ENCODE data around the gene CCDC91.
"Not testable (repeated sequence)": the region's sequence is repeated elsewhere in the genome, so short reads cannot be mapped to it uniquely, and the experiment has no call there.

Gene CCDC91

DNA sequence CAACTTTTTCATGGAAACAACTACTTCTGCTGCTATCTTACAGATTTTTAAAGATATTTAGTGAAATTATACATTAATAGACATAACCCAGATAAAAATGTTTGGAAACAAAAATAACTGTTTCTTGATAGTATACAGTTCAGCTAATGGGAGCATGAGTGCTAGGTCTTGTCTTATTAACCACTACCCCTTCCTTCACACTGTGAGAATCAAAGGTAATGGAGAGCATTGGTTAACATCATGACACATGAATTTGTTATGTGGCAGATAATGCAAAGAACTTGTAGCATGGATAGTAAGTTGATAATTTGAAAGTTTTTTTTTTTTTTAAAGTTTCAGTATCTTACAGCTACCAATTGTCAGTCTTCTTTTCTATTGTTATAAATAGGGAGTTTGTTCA, 44.2 kb downstream of the CCDC91 start:
- no peak for DNase-seq (ENCODE audit: low read depth)

DNA sequence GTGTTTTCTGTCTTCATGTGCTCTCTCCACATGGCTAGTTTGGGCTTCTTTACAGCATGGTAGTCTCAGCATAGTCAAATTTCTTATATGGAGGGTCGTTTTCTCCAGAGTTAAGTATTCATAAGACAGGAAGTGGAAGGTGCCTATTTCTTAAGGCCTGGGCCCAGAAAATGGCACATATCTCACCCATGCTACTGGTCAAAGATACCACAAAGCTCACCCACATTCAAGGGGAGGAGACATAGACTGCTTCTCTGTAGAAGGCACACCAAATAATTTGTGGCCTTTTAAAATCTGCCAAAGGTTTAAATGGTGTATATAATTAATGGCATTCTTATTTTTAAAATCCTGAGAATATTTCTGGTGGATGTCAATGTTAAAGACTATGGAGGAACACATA, 44.8 kb downstream of the CCDC91 start:
- no peak for DNase-seq (ENCODE audit: low read depth)

DNA sequence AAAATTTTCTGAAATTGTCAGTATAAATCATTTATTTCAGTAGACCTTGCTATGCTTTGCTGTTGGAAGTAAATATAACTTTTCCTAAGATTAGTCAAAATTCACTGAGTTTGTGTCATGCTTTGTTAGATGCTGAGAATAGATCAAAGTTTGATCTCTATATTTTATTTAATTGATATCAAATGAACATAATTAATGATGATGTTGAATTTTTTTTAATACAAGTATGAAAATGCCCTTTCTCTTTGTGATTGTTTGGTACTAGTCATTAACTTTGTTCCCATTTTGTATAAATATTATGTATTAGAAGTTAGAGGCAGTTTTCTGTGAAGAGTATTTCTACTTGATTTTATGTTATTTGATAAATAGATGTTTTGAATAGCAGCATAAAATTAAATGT, 45.7 kb downstream of the CCDC91 start:
- DNase-seq (ENCODE audit: low read depth) = no peak

DNA sequence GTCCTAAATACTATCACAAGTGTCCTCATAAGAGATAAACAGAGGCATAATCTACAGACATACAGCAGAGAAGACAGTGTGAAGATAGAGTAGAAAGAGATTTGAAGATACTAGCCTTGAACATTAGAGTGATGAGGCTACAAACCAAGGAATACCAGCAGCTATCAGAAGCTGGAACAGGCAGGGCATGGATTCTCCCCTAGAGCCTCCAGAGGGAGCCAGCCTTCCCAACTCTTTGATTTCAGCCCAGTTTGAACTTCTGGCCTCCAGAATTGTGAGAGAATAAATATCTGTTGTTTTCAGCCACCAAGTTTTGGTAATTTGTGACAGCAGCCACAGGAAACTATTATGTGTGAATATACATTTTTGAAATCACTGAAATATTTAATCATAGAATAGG, 47.2 kb downstream of the CCDC91 start:
- no peak for DNase-seq (ENCODE audit: low read depth)

DNA sequence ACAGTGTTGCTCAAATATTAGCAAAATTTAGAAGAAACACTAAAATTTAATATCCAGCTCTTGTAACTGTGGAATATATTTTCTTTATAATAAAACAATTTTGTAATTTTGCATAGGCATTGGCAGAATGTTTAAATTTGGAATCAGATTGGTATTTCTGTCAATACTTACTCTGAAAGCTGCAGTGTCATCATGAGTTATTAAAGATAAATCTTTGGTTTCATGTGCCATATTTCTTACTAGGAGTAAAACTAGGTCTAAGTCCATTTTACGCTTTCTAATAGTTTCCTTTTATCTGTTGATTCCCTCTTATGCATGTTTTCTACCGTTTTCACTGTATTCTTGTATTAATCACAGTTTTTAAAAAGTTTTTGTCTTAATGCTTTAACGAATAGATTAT, 49.7 kb downstream of the CCDC91 start:
- no peak for DNase-seq (ENCODE audit: low read depth)

DNA sequence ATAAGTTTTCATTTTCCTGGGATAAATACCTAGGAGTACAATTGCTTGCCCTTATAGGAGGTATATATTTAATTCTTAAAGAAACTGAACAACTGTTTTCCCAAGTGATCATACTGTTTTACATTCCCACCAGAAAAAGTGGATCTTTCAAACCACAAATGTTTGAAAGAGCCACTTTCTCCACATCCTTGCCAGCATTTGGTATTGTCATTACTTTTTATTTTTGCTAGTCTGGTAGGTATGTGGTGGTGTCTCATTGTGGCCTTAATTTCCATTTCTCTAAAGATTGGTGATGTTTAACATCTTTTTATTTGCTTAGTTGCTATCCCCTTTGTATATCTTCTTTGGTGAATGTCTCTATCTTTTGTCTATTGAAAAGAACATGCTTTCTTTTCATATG, 50.6 kb downstream of the CCDC91 start:
- DNase-seq (ENCODE audit: low read depth) = no peak

DNA sequence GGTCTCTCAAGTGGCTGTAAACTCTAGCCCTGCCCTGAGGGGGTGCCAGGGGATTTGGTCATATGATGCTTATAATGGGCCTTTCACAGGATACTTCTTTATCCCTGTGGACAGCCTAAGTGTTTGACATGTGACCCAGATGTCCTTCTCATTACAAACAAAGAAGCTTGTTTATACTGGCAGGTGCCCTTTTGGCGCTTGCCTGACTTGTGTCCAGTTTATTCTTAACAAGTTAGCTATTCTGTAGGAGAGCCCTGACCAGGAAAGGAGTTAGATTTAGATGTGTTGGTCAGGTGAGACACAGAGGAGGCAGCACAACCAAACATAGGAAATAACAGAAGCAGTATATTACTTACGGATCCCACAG, 51.9 kb downstream of the CCDC91 start:
- DNase-seq (ENCODE audit: low read depth) = no peak

DNA sequence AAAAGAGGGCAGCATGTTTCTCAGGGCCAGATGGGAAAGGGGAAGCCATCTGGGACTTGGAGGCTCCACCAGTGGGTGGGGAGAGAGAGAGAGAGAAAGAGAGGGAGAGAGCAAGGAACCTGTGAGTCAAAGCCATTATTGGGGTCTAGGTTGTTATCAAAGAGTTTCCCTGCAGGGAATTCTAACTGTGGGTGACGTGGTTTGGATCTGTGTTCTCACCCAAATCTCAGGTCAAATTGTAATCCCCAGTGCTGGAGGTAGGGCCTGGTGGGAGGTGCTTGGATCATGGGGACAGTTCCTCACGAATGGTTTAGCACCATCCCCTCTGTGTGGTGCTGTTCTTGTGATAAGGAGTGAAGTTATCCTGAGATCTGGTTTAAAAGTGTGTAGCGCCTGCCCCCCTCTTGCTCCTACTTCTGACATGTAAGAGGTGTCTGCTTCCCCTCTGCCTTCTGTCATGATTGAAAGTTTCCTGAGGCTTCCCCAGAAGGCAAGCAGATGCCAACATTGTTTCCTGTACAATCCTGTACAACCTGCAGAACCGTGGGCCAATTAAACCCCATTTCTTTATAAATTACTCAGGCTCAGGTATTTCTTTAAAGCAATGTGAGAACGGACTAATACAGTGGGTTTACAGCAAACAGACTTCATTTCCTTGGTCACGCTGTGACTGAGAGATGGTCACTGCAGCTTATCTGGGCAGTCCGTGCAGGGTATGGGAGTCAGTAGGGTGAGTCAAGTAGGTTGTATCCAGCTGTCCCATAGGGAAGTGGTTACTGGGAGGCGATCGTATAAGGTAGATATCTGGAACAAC, 52.4 kb downstream of the CCDC91 start:
- no peak for DNase-seq (ENCODE audit: low read depth)

DNA sequence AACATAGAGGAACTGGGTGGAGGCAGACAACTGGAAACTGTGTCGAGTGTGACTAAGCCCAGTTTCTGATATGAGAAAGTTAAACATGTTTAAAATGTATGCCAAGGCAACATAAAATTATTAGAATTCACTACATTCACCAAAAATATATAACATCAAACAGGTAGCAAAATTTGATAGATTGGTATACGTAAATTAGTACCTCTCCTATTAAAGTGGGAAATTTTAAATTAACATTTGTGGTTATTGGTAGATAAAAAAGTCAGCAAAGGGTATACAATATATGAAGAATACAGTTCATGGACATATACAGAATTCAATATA, 53.0 kb downstream of the CCDC91 start:
- no peak for DNase-seq (ENCODE audit: low read depth)

DNA sequence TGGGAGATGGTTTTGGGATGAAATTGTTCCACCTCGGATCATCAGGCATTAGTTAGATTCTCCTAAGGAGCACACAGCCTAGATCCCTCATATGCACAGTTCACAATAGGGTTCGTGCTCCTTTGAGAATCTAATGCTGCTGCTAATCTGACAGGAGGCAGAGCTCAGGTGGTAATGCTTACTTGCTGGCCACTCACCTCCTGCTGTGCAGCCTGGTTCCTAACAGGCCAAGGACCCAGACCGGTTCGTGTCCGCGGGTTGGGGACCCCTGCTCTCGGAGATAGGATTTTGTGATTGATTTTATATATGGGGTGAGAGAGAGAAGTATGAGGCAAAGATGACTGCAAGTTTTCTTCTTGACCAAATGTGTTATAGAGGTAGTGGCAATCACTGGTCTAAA, 57.5 kb downstream of the CCDC91 start:
- no peak for DNase-seq (ENCODE audit: low read depth)

DNA sequence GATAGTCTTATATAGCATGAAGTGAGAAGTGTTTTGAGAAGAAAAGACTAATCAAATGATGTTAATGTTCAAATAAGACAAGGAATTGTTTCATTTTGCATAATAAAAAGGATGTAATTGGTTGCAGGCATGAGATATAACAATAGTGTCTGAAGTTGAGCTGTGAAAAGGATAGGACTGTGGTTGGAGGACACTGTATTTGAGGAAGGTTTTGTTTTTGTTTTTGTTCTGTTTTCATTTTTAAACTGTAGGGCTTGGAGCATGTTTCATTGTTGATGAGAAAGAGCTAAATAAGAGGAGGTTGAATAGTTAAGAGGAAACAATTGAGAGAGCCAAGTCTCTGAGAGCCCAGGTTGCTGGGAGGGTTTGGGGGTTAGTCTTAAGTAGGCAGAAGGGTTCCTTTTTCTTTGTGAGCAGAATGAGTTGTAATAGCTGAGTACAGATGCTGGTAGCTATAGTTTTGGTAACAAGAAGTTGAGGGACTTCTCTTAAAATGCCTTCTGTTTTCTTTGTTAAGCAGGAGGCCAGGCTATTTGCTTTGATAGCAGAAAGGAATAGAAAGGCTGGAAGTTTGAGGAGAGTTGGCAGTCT, 58.4 kb downstream of the CCDC91 start:
- DNase-seq (ENCODE audit: low read depth) = no peak

DNA sequence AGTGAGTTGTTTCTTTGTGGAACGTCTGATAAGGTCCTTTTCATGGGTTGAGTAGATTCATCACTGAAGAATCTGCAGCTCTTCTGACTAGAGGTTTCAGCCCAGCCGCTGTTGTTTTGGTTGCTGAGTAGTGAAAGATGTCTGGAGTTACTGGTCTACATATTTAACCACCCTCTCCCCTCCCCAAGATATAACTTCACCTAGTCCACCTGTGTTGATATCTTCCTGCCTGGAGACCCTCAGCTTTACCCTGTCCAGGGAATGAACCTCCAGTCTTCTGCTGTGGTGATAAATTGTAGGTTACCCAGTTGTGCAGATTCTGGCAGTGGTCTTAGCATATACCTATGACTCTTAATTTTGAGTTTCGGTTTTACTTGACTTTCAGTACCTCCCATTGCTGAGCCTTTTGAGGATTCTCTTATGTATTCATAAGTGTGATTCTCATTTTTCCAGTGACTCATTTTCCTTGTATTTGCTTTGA, 62.9 kb downstream of the CCDC91 start:
- DNase-seq (ENCODE audit: low read depth) = no peak

DNA sequence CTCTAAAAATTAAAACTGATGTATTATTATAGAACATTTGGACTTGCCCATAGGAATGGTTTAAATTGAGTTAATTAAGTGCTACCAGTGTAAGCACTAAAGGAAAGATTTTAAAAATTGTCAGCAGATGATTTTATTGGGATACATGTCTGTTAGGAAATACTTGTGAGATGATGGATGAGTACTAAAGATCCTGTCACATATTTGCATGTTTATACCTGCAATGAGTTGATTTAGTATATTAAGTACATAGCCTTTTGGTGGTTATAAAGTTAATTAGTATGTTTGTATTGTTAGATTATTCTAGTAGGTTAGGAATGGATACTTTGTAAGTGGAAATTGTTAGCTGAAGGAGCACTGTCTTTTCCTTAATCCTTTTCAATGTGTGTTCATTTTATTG, 67.2 kb downstream of the CCDC91 start:
- DNase-seq (ENCODE audit: low read depth) = no peak

DNA sequence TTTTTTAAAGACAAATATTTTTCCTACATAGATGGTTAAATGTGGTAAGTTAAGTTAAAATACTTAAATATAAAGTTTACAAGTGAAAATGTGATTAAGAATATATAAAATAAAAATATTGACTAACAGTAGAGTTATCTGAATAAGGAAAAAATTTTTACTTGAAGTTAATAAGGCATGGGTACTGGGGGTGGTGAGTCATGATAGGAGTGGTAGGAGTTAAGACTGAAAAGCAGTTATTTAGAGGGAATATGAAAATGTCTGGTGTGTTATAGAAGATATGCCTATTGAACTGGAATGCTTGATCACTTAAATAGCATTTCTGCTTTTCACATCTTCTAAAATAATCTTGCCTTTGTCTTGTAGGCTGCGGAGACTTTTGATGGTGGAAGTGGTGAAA, 68.7 kb downstream of the CCDC91 start:
- no peak for DNase-seq (ENCODE audit: low read depth)

DNA sequence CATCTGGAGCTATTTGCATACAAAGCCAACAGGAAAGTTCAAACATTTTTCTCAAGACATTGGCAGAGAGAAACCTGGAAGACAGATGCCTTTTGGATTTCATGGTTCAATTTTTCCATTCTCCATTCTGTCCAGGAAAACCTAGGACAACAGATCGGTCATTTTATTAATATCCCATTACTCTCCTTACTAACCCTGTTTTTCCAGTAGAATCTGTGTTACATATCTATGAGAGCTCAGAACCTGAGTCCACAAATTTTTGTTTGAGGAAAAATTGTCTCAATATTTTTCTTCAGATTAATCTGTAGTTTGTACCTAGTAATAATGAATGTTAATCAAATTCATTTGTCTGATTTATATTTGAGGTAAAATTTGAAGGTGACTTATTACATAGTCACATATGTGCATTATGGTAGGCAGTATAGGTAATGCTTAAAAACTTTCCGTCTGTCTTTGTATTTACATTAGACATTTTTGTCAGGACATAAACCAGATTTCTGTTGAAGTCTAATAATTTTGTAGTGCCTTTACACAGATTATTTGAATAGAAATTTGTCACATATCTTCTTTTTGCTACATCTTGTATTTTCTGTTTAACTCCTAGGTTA, 75.3 kb downstream of the CCDC91 start:
- no peak for DNase-seq (ENCODE audit: low read depth)

DNA sequence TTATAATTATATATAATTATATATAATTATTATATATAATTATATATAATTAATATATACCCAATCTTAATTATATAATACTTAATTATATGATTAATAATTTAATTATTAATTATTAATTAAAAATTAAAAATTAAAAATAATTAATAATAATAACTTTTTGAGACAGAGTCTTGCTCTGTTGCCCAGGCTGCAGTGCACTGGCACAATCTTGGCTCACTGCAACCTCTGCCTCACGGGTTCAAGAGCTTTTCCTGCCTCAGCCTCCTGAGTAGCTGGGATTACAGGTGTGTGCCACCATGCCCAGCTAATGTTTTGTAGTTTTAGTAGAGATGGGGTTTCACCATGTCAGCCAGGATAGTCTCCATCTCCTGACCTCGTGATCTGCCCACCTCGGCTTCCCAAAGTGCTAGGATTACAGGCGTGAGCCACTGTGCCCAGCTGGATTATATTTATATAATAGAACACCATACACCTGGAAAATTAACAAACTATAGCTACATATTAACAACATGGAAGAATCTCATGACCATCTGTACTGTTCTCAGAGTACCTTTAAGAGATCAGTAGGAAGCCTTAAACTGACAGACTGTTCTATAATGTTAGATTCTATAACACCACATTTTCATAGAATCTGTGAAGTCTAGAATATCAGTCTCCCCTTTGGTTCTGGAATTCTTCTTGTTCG, 77.8 kb downstream of the CCDC91 start:
- DNase-seq (ENCODE audit: low read depth) = not testable (repeated sequence)

DNA sequence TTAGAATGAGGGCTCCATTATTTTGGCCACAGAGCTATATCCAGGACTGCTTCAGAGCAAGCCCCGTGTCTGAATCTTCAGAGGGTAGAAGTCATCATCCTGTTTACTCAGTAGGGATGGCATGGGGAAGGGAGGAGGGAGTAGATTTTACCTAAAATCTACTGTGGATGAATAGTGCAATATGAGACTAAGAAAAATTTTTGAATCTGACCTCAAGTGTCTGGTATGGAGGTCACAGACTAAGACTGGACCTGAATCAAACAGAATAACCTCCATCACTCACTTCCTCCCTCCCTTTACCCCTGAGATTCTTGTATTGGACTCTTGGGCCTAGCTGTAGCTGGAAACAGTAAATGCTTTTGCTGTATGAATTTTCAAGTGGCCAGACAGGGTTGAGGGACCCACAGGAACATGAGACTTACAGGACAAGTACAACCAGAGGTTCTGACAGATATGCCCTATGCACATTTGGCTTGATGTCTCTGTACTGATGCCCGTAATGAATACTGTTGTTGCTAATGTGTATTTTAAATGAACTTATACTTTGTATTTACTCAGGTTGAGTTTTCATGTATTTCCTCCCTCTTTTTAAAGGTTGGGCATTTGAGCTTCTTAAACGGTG, 78.5 kb downstream of the CCDC91 start:
- no peak for DNase-seq (ENCODE audit: low read depth)

DNA sequence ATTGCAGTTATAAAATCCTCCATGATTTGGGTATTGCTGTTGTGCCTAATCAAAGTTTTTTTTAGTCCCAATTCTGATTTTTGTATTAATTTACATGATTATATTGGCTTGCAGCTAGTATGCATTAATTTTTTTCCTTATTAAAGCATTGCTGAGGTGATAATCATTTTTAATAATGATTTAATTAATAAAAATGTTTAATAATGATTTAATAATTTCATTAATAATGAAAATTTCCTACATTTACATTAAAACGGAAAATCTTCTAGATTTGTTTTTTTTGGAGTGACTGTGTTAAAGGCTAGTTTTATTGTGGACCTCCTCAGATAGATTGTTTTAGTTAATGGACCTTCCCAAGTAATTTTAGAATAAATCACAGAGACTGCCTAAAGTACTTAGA, 79.6 kb downstream of the CCDC91 start:
- DNase-seq (ENCODE audit: low read depth) = no peak

DNA sequence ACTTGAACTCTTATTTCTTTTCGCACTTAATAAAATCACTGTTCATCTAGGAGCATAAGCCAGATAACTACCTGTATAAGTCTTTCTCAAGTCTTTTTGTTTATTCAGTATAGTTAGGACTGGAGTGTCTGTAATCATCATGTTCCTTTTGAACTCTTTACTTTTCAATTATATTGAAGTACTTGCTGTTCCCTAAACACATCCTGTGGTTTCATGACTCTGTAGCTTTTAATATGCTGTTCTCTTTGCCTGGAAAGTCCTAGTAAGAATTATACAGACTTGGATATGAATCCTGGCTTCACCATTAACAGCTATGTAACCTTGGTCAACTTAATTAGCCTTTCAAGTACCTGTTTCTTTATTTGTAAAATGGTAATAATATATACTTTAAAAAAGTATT, 88.2 kb downstream of the CCDC91 start:
- DNase-seq (ENCODE audit: low read depth) = no peak

DNA sequence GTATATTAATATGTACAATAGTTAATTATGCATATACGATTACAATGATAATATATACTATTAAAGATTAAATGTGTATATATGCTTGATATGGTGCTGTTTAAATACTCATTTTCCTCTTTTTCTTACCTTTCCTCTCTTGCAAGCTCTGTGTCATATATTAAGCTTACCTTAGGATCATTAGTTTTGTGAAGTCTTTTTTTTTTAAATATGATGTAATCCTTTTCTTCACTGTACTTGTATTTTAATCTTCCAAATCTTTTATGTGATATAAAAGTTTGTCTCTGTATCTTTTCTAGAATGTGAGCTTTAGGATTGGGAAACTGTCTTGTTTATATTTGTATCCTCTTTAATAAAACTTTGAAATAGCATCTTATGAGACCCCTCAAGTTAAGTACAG, 88.7 kb downstream of the CCDC91 start:
- no peak for DNase-seq (ENCODE audit: low read depth)

DNA sequence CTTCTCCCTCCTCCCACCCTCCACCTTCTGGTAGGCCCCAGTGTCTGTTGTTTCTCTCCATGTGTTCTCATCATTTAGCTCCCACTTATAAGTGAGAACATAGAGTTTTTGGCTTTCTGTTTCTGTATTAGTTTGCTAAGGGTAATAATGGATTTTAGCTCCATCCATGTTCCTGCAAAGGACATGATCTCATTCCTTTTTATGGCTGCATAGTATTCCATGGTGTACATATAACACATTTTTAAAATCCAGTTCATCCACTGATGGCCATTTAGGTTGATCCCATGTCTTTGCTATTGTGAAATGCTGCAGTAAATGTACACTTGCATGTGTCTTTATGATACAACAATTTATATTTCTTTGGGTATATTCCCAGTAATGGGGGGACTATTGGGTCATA, 96.1 kb downstream of the CCDC91 start:
- no peak for DNase-seq (ENCODE audit: low read depth)

DNA sequence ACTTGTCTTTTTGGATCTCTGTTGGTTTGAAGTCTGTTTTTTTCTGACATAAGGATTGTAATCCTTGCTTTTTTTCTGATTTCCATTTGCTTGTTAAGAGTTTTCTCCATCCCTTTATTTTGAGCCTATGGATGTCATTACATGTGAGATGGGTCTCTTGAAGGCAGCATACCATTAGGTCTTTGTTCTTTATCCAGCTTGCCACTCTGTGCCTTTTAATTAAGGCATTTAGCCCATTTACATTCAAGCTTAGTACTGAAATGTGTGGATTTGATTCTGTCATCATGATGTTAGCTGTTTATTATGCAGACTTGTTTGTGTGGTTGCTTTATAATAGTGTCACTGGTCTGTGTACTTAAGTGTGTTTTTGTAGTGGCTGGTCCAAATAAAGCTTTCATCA, 100.0 kb downstream of the CCDC91 start:
- no peak for DNase-seq (ENCODE audit: low read depth)

DNA sequence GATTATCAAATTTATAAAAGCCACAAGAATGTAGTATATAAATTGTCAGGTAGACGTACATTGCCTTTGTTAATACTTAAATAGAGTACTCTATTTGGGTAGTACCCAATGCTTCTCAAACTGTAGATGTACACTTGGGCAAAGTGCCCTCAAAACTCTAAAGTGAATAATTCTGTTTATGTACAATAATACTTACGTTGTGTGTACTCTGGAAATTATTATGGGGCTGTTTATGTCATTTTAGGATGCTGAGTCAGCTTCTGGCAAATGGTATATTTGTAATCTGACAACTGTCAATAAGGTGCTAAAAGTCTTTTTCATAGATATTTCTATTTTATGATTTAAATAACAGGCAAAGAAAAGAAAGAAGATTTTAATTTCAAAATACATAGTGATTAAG, 102.4 kb downstream of the CCDC91 start:
- no peak for DNase-seq (ENCODE audit: low read depth)

Measured in activated T-helper 1 cell treated with Interleukin-2 at 50 U/mL for 16 hours (primary cell).